Measurements from ENCODE around the gene MALL.
"Not testable (repeated sequence)": the region's sequence is repeated elsewhere in the genome, so short reads cannot be mapped to it uniquely, and the experiment has no call there.

MALL gene

DNA sequence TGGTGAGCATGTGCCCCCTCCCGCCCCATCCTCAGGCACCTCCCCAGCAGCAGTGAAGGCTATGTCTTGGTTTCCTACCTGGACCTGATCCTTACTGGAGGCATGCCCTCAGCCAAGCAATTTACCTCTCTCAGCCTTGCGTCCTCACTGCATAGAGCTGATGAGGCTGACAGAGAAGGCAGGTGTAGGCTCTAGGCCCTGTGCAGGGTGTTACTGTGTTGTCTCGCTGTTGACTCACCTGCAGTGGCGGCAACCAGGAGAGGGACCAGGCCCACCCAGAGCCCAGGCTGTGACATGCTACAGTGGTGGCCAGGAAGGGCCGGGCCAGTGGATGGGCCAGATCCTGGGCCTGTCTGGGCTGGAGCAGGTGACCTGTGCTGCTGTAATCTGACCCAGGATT lies 65.9 kb downstream of the MALL start:
- DNase-seq = not testable (repeated sequence)

DNA sequence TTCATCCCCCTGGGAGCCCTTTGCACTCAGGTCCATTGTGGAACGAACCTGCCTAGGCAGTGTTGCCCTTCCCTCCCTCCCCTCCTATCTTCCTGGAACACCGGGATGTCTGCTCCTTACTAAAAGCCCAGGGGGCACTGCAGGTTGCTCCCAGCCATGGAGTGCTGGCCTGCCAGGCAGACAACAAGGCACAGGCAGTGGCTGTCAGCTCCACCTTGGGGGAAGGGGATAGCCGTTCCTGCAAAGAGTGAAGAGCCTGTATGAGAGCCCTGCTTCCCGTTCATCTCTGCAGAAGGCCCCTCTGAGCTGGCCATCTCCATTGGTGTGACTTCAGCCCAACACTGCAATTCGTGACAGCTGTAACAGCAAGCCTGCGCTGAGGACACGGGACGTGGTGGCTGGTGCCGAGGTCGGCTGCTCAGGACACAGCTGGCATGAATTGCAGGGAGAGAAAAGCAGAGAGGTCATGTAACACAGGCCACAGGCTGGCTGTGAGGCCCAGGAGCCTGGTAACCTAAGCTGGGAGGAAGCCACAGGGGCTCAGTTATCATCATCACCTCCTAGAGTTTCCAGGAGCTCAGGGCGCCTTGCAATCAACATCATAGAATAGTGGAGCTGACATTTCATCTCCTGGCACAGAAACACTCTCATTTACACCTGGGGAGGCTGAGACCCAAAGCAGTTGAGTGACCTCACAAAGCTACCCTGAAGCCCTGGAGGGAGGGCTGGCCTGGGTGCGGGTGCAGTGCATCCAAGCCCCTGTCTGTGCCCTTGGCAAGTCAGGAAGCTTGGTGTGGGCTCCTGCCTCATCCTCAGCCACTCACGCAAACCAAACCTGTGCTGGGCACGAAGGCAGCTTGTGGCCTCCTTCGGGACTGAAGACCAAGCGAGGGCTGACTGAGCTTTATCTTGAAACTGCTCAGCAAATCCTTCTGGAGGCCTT lies 67.1 kb downstream of the MALL start:
- not testable (repeated sequence) for DNase-seq

DNA sequence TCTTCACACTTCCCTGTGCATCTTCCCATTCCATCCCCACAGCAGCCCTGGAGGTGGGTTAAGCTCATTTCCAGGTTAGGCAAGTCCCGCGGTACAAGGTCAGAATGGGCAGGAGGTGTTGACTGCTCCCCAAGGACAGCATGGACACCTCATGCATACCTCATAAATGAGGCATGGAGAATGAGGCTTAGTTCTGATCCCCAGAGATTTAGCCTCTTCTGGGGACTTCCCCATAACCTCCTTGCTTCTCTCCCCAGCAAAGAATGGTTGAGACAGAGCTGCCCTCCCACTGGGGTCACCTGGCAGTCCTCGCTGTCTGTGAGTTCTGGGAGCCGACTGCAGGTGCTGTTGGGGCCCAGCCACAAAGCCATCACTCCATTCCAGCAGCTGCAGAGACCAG lies 68.4 kb downstream of the MALL start:
- not testable (repeated sequence) for DNase-seq

GRCh38 chr2:110041941-110042660 lies 73.5 kb downstream of the MALL start:
- not testable (repeated sequence) for DNase-seq

DNA sequence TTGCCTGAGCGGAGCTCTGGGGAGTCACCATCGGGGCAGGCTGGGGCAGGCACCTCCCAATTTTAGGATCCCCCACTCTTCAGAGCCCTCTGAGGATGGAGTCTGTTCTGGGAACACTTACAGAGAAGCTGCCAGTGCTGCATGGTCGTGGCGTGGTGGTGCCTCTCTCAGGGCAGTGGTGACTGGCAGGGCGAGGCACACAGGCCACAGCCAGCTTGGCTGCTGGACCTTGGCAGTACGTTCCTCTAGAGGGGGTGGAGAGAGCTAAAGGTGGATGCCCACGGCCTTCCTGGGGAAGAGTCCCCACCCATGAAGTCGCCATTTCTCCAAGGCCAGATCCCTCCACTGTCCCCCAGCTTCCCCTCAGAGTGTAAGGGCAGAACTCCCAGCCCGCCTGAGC lies 78.3 kb downstream of the MALL start:
- not testable (repeated sequence) for DNase-seq

DNA sequence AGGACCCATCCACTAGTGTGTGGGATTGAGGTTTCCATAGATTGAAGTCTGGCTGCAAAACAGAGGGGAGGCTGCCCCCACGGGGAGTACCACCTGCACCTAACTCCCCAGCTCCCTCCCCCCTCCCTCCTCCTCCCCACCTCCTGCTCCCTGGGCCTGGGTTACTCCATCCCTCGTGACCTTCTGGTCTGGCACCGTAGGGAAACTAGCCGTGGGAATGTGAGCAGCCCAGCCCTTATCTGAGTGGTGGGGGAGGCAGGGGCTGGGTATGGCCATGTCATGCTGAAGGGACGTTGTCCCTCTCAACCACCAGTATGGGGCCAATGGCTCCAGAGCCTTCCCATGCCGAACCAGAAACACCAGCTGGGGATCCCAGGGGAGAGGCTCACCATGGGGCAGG lies 80.2 kb downstream of the MALL start:
- DNase-seq = not testable (repeated sequence)

DNA sequence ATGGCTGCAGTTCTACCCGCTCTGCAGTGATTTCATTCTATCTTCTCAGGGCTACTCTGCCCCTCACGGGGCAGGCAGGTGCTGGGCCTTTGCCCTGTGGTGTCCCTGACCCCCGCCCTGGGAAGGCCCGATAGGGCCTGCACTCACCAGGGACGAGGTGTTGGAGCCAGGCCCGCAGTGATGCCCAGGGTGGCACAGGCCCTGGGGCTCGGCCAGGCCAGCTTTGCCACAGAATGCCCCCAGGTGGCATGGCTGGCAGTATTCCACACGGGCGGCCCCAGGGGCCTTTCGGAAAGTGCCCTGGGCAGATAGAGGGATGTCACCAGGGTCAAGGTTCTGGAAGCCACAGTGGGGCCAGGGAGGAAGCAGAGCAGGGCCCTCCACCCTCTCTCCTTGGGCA lies 80.7 kb downstream of the MALL start:
- not testable (repeated sequence) for DNase-seq

All from SIG-M5 (cell line).